ENCODE data around the gene TMEM238.

DNA sequence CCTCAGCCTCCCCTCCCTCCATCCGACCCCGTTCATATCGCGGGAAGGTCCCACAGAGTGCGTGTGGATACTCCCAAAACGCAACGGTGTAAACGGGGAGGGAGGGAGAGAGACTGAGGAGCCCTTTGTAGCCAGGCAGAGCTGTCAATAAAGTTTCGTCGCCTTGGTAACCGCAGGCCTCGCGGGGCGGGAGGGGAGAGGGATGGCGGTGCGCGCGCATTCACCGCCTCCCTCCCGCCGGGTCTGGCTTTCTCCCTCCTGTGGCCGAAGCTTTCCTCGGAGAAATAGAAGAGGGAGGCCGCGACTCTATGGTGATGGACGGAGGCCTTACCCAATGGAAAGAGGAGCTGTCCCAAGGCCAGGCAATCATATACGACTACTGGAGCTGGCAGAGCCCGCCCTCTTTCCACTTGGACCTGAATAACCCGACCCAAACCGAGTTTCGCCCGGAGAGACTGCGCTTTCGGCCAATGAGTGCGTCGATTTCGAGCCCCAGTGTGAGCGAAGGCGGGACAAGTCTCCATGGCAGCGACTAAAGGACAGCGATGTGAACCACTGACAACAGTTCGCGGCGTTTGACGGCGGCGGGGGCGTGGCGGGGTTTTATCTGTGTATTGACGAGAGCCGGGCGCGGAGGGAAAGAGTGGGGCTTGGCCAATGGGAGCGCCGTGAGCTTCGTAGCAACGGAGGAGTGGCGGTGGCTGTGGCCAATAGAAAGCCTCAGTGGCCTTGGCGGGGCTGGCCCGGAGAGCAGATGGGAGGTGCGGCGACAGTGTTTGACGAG, 44.8 kb downstream of the TMEM238 start, which contains the start of gene KMT5C:
- TF ChIP-seq, protein P1, sequence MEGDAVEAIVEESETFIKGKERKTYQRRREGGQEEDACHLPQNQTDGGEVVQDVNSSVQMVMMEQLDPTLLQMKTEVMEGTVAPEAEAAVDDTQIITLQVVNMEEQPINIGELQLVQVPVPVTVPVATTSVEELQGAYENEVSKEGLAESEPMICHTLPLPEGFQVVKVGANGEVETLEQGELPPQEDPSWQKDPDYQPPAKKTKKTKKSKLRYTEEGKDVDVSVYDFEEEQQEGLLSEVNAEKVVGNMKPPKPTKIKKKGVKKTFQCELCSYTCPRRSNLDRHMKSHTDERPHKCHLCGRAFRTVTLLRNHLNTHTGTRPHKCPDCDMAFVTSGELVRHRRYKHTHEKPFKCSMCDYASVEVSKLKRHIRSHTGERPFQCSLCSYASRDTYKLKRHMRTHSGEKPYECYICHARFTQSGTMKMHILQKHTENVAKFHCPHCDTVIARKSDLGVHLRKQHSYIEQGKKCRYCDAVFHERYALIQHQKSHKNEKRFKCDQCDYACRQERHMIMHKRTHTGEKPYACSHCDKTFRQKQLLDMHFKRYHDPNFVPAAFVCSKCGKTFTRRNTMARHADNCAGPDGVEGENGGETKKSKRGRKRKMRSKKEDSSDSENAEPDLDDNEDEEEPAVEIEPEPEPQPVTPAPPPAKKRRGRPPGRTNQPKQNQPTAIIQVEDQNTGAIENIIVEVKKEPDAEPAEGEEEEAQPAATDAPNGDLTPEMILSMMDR (conservative IDR thresholded peaks at IDR 0.05 in 1 of 2, IDR thresholded peaks at IDR 0.05 in 1 of 2; ENCODE audit: low read depth in 1 of 2, low read length in 2 of 2), result peak; percentile 29 to 34
- no peak for TF ChIP-seq EZH2 (IDR thresholded peaks at IDR 0.05; ENCODE audit: low read length, missing control alignments)
